ENCODE data around the gene ZNF580. TPM values are rescaled to one million over a fixed set of nuclear protein-coding genes. Genes with fewer than 3 reads are reported as not detected.

ZNF580 gene
- total RNA-seq, 1 donor from 2014 or later = 2.4 TPM

- H3K4me3 ChIP-seq (ENCODE audit: low read depth, low read length) = peak within 1 kb of the TSS; percentile 76
Observed at GRCh38 chr19:55647732-55648584, 7.2 kb downstream of the ZNF580 start, which contains the start of gene CCDC106. Gene CCDC106, plus strand, starts transcription at chr19:55648212. Its CDS starts 835 bp downstream, at chr19:55649047.

GRCh38 chr19:55648585-55649267 lies 7.9 kb downstream of the ZNF580 start:
- FAIRE-seq (no peak), DNase-seq (ENCODE audit: low read depth) (no peak)
- Histone ChIP-seq H3K4me3 (ENCODE audit: low read depth, low read length) (peak overlapping the region; percentile 76), H3K36me3 (ENCODE audit: control insufficient read depth, insufficient read depth, low read length) (peaks cover 3% of the 10 kb centered on the region), H3K27me3 (ENCODE audit: control insufficient read depth, insufficient read depth, low read length) (no peaks in the 10 kb centered on the region)
- TF ChIP-seq, protein P1, sequence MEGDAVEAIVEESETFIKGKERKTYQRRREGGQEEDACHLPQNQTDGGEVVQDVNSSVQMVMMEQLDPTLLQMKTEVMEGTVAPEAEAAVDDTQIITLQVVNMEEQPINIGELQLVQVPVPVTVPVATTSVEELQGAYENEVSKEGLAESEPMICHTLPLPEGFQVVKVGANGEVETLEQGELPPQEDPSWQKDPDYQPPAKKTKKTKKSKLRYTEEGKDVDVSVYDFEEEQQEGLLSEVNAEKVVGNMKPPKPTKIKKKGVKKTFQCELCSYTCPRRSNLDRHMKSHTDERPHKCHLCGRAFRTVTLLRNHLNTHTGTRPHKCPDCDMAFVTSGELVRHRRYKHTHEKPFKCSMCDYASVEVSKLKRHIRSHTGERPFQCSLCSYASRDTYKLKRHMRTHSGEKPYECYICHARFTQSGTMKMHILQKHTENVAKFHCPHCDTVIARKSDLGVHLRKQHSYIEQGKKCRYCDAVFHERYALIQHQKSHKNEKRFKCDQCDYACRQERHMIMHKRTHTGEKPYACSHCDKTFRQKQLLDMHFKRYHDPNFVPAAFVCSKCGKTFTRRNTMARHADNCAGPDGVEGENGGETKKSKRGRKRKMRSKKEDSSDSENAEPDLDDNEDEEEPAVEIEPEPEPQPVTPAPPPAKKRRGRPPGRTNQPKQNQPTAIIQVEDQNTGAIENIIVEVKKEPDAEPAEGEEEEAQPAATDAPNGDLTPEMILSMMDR (IDR thresholded peaks at IDR 0.05; ENCODE audit: insufficient read depth, low read length, severe bottlenecking) = no peak

More at GRCh38 chr19:55647732-55648584, 7.2 kb downstream of the ZNF580 start, which contains the start of gene CCDC106:
- Histone ChIP-seq H3K36me3 (ENCODE audit: control insufficient read depth, insufficient read depth, low read length) (peaks cover 3% of the 10 kb centered on the region), H3K27me3 (ENCODE audit: control insufficient read depth, insufficient read depth, low read length) (no peaks in the 10 kb centered on the region)
- DNase-seq (ENCODE audit: low read depth) (no peak), FAIRE-seq (no peak)
- TF ChIP-seq, protein P1 (IDR thresholded peaks at IDR 0.05; ENCODE audit: insufficient read depth, low read length, severe bottlenecking) = no peak

- no peak for FAIRE-seq
- H3K36me3 ChIP-seq (ENCODE audit: control insufficient read depth, insufficient read depth, low read length) = peaks cover 3% of the 10 kb centered on the region
- DNase-seq (ENCODE audit: low read depth) = no peak
- TF ChIP-seq, protein P1 (IDR thresholded peaks at IDR 0.05; ENCODE audit: insufficient read depth, low read length, severe bottlenecking) = no peak
- H3K4me3 ChIP-seq (ENCODE audit: low read depth, low read length) = no peak overlapping the region
- no peaks in the 10 kb centered on the region for H3K27me3 ChIP-seq (ENCODE audit: control insufficient read depth, insufficient read depth, low read length)
Observed at GRCh38 chr19:55649268-55650125, 8.7 kb downstream of the ZNF580 start.

DNA sequence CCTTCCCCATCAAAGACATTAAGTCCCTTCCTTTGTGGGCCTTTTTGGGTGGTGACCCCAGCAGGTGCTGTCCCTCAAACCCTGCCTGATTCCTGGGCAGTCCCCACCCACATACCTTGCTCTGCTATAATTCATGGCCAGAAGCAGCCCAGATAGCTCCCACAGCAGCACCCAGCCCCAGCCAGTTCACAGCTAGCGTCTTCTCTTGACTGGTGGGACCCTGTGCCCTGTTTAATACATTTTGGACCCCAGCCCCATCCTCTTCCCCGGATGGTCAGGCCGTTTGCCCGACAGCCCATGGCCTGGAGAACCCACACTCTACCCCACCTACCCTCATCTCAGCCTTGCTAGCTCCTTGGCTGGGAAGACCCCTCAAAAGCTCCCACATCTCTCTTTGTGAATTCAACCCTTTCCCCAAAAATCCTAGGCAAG lies 9.3 kb downstream of the ZNF580 start:
- no peaks in the 10 kb centered on the region for H3K36me3 ChIP-seq (ENCODE audit: control insufficient read depth, insufficient read depth, low read length)
- no peak overlapping the region for H3K4me3 ChIP-seq (ENCODE audit: low read depth, low read length)
- DNase-seq (ENCODE audit: low read depth) (no peak), FAIRE-seq (no peak)
- TF ChIP-seq, protein P1 (IDR thresholded peaks at IDR 0.05; ENCODE audit: insufficient read depth, low read length, severe bottlenecking) = no peak
- no peaks in the 10 kb centered on the region for H3K27me3 ChIP-seq (ENCODE audit: control insufficient read depth, insufficient read depth, low read length)

GRCh38 chr19:55650602-55651230 lies 9.9 kb downstream of the ZNF580 start:
- Histone ChIP-seq H3K27me3 (ENCODE audit: control insufficient read depth, insufficient read depth, low read length) (no peaks in the 10 kb centered on the region), H3K4me3 (ENCODE audit: low read depth, low read length) (no peak overlapping the region), H3K36me3 (ENCODE audit: control insufficient read depth, insufficient read depth, low read length) (no peaks in the 10 kb centered on the region)
- no peak for DNase-seq (ENCODE audit: low read depth)
- no peak for FAIRE-seq
- TF ChIP-seq, protein P1 (IDR thresholded peaks at IDR 0.05; ENCODE audit: insufficient read depth, low read length, severe bottlenecking) = no peak
